Measurements from ENCODE around the gene TFEB.

The TFEB gene

GRCh38 chr6:41638002-41638934 is 97.1 kb downstream of the TFEB start, which contains the start of gene MDFI:
Gene MDFI, plus strand, starts transcription at chr6:41638468. Its CDS starts 282 bp downstream, at chr6:41638750.
- DNase-seq (ENCODE audit: low read depth): no peak

- no peak for DNase-seq (ENCODE audit: low read depth)
Measured at GRCh38 chr6:41637194-41638001, 98.0 kb downstream of the TFEB start.

- DNase-seq (ENCODE audit: low read depth): no peak
Measured at GRCh38 chr6:41636833-41637193, 98.6 kb downstream of the TFEB start.

GRCh38 chr6:41635365-41635764 is 100.0 kb downstream of the TFEB start:
- no peak for DNase-seq (ENCODE audit: low read depth)

GRCh38 chr6:41634657-41635056 is 100.8 kb downstream of the TFEB start:
- no peak for DNase-seq (ENCODE audit: low read depth)
